HepG2 (cell line): Measurements from ENCODE around the gene CDK17. TPM values are rescaled to one million over a fixed set of nuclear protein-coding genes. Genes with fewer than 3 reads are reported as not detected.
A peak's percentile ranks its signal among the peaks of the same experiment; 100 is the strongest.

Experiments used
- ATAC-seq: fragments of 200-7000 bp; cut with Tn5 transposase; 3 replicates; pipeline ENCODE4 v1.9.1; 2020; ENCODE audit warnings: mild to moderate bottlenecking, moderate library complexity
- BruUV-seq: library from RNA; stranded (reverse); fragments of 400-500 nt; replicated peaks from 2 replicates; lab custom pipeline; 2021; lab: Mats Ljungman, UMichigan
- CTCF ChIA-PET: fragments of 300-600 bp; formaldehyde crosslinking; extraction: SDS; loops from one replicate; lab custom pipeline; 2021; ENCODE audit warnings: low total read pairs, inconsistent platforms, low intra/inter-chr PET ratio; lab: Yijun Ruan, JAX
- POLR2A ChIA-PET: fragments of 350-600 bp; sonication (Branson Sonifier 250); formaldehyde crosslinking; loops from one replicate; lab custom pipeline; 2020; ENCODE audit warnings: antibody characterized with exemption, inconsistent platforms; lab: Yijun Ruan, JAX
- DNase-seq: peaks from one replicate; pipeline ENCODE4 v3.0.0-alpha.2; 2015; ENCODE audit warnings: low spot score
- FAIRE-seq: peaks from 3 replicates; lab custom pipeline; 2011; peaks lifted over from hg19 to GRCh38; lab: Jason Lieb, UNC
- H2AFZ ChIP-seq: one replicate; pipeline ENCODE4 v1.6.1; 2011; ENCODE audit warnings: low read length, inconsistent platforms
- H3K27ac ChIP-seq: fragments of 300-600 bp; 3 replicates; pipeline ENCODE4 v1.8.0; 2011; ENCODE audit warnings: mixed run types, mild to moderate bottlenecking, mixed read lengths, low read length, inconsistent platforms; ENCODE audit not compliant: insufficient read depth; ENCODE audit errors: extremely low read length
- H3K27me3 ChIP-seq, 2 experiments: fragments of 200-600 bp in 1 of 2; 2 replicates in 1 of 2; 3 replicates in 1 of 2; pipeline versions ENCODE4 v1.6.0 to v1.8.0; 2011; ENCODE audit warnings: low read length in 2 of 2, mild to moderate bottlenecking in 2 of 2, moderate library complexity in 2 of 2, inconsistent platforms in 1 of 2; ENCODE audit not compliant: insufficient read depth in 2 of 2, control insufficient read depth in 1 of 2
- H3K36me3 ChIP-seq, 2 experiments: fragments of 200-600 bp in 1 of 2; replicated peaks in 1 of 2; 2 replicates in 1 of 2; 3 replicates in 1 of 2; pipeline versions ENCODE4 v1.5.1 to v1.8.0; 2011; ENCODE audit warnings: low read length in 2 of 2, inconsistent platforms in 1 of 2; ENCODE audit not compliant: insufficient read depth in 2 of 2, control insufficient read depth in 1 of 2
- H3K4me1 ChIP-seq: 2 replicates; pipeline ENCODE4 v1.5.1; 2012; ENCODE audit warnings: low read length, inconsistent platforms; ENCODE audit not compliant: insufficient read depth
- H3K4me2 ChIP-seq: 2 replicates; pipeline ENCODE4 v1.6.0; 2011; ENCODE audit warnings: low read depth, low read length, inconsistent platforms
- H3K4me3 ChIP-seq, 3 experiments: fragments of 200-600 bp in 1 of 3; sonication (generic), shearing (Covaris generic) in 1 of 3; replicated peaks in 1 of 3; 2 replicates each; pipeline ENCODE4 v1.5.1; 2011 to 2016; ENCODE audit warnings: low read length in 3 of 3, inconsistent platforms in 2 of 3, low read depth in 2 of 3, mild to moderate bottlenecking in 2 of 3, control low read depth in 1 of 3, mixed read lengths in 1 of 3; ENCODE audit not compliant: insufficient read depth in 1 of 3
- H3K79me2 ChIP-seq: one replicate; pipeline ENCODE4 v1.6.1; 2011; ENCODE audit warnings: low read length, inconsistent platforms; ENCODE audit not compliant: insufficient read depth
- H3K9ac ChIP-seq: 2 replicates; pipeline ENCODE4 v1.6.0; 2011; ENCODE audit warnings: mild to moderate bottlenecking, low read depth, low read length, inconsistent platforms; ENCODE audit not compliant: insufficient read depth
- H3K9me3 ChIP-seq: 2 replicates; pipeline ENCODE4 v1.5.1; 2012; ENCODE audit warnings: mild to moderate bottlenecking, low read length
- H4K20me1 ChIP-seq: 2 replicates; pipeline ENCODE4 v1.6.0; 2011; ENCODE audit warnings: inconsistent platforms, mild to moderate bottlenecking, low read length, moderate library complexity; ENCODE audit not compliant: insufficient read depth
- CBX2 ChIP-seq, 2 experiments: fragments of 200-600 bp in 1 of 2; sonication (generic); formaldehyde crosslinking in 1 of 2; IDR thresholded peaks; 2 replicates each; pipeline versions ENCODE4 v1.7.0 to v1.8.1; 2018 to 2022; ENCODE audit warnings: low read depth in 2 of 2, low read length in 1 of 2, mild to moderate bottlenecking in 1 of 2, missing genetic modification reagents in 1 of 2
- GATA4 ChIP-seq: sonication (generic); IDR thresholded peaks from 2 replicates; pipeline ENCODE4 v1.6.1; 2016; ENCODE audit warnings: antibody characterized with exemption, low read depth, borderline replicate concordance
- GTF3A ChIP-seq: sonication (generic); formaldehyde crosslinking; conservative IDR thresholded peaks from 2 replicates; pipeline ENCODE4 v1.4.0; 2020; ENCODE audit warnings: mild to moderate bottlenecking, missing genetic modification reagents
- ZBTB40 ChIP-seq, 2 experiments: fragments of 450-650 bp in 1 of 2; sonication (generic) in 1 of 2; formaldehyde crosslinking in 1 of 2; IDR thresholded peaks; 2 replicates each; pipeline versions ENCODE4 v1.6.1 to v1.8.0; 2016 to 2022; ENCODE audit warnings: antibody characterized with exemption in 1 of 2, mild to moderate bottlenecking in 1 of 2, missing genetic modification reagents in 1 of 2
- ZNF180 ChIP-seq: sonication (generic); formaldehyde crosslinking; IDR thresholded peaks from 2 replicates; pipeline ENCODE4 v1.4.0; 2020; ENCODE audit warnings: low read depth, missing genetic modification reagents, borderline replicate concordance
- ZNF260 ChIP-seq: sonication (generic); formaldehyde crosslinking; IDR thresholded peaks from 2 replicates; pipeline ENCODE4 v1.4.0; 2020; ENCODE audit warnings: missing genetic modification reagents, low read depth, mild to moderate bottlenecking, borderline replicate concordance
- ZNF749 ChIP-seq: sonication (generic); formaldehyde crosslinking; IDR thresholded peaks from 2 replicates; pipeline ENCODE4 v1.8.0; 2022; ENCODE audit warnings: mild to moderate bottlenecking, missing genetic modification reagents, moderate library complexity, borderline replicate concordance
- ZSCAN21 ChIP-seq: sonication (generic); formaldehyde crosslinking; IDR thresholded peaks from 2 replicates; pipeline ENCODE4 v1.8.0; 2022; ENCODE audit warnings: mild to moderate bottlenecking, missing genetic modification reagents, moderate library complexity, borderline replicate concordance
- WGBS: methylation state at CpG from one replicate; pipeline ENCODE4 v1.1.6; 2017; ENCODE audit warnings: low lambda C conversion rate; 5-methylcytosine and 5-hydroxymethylcytosine counted together
- in situ Hi-C: cut with HindIII; loops from 2 replicates; pipeline ENCODE4 v1.10.0; 2017; ENCODE audit warnings: low pct_unique_long_range_greater_than_20kb; ENCODE audit not compliant: extremely low pct_ligation_motif_present
- intact Hi-C: fragments of 100-400 bp; cut with micrococcal nuclease; formaldehyde crosslinking; loops from one replicate; pipeline ENCODE4 v1.10.0; 2022; ENCODE audit not compliant: unreplicated experiment
- polyA plus RNA-seq, 8 experiments: library from polyadenylated mRNA; depleted of rRNA in 3 of 8; stranded (reverse) in 7 of 8; unstranded in 1 of 8; fragments of >200 nt; fragmentation: Illumina TruSeq in 4 of 8; extraction: Trizol in 4 of 8; gene quantifications; 2 replicates each; pipeline versions ENCODE4 v1.2.1 to v1.2.3, GENCODE V29; 2011 to 2016; ENCODE audit warnings: low read depth in 4 of 8, missing spikeins in 1 of 8, mixed read lengths in 1 of 8; ENCODE audit not compliant: insufficient read depth in 1 of 8
- total RNA-seq, 5 experiments: library from RNA; depleted of rRNA; stranded (reverse); fragments of >200 nt; fragmentation: Illumina TruSeq; extraction: Trizol; gene quantifications; 2 replicates each; pipeline ENCODE4 v1.2.3, GENCODE V29; 2016; ENCODE audit warnings: low read depth in 1 of 5

Gene CDK17
- total and polyA plus RNA-seq, 2 of the 13 experiments (the other 11 are each of a cell fraction or from before 2014, with no cell fraction given) = 9.9 to 22.3 TPM

- H3K9me3 ChIP-seq = no peaks in the 10 kb centered on the region
- no peaks in the 10 kb centered on the region for H4K20me1 ChIP-seq
- FAIRE-seq (no peak), DNase-seq (no peak), ATAC-seq (no peak; the same call in 2 of the 3 replicates)
- ChIA-PET CTCF (no interaction called here), POLR2A (interaction anchor here (1.3 kb wide), 1 partner anchor 11 kb away, joined by 3 read pairs; no protein-coding TSS in a partner anchor)
- no peaks in the 10 kb centered on the region for H3K27me3 ChIP-seq
- in situ Hi-C loops (no loop called here), intact Hi-C loops (no loop called here)
- H3K4me2 ChIP-seq = no peak overlapping the region
- H2AFZ ChIP-seq = no peak overlapping the region
- 0 out of 5 replicates have a peak, but pooled peaks cover 0 to 2% of the 10 kb centered on the region in 2 experiments for H3K36me3 ChIP-seq
- no peak overlapping the region for H3K4me3 ChIP-seq
- H3K9ac ChIP-seq = no peak overlapping the region
- peaks cover 56% of the 10 kb centered on the region for H3K4me1 ChIP-seq
- BruUV-seq = no TSS peak
- H3K79me2 ChIP-seq = no peaks in the 10 kb centered on the region
- peak overlapping the region; percentile 32 for H3K27ac ChIP-seq
- 87% methylated on average over 7 of the region's 7 CpGs for WGBS
- TF ChIP-seq ZBTB40 (IDR thresholded peaks at IDR 0.05) (no peak), ZBTB40 (CRISPR knock-in tag; IDR thresholded peaks at IDR 0.05) (no peak), GTF3A (CRISPR knock-in tag) (no peak), ZNF749 (CRISPR knock-in tag) (no peak), ZSCAN21 (CRISPR knock-in tag) (no peak), ZNF260 (CRISPR knock-in tag) (no peak), ZNF180 (CRISPR knock-in tag) (no peak), CBX2 (IDR thresholded peaks at IDR 0.05; ENCODE audit: low read depth, low read length) (no peak), CBX2 (CRISPR knock-in tag; IDR thresholded peaks at IDR 0.05; ENCODE audit: low read depth) (no peak), GATA4 (no peak)
Observed at GRCh38 chr12:96256672-96257361, 143.4 kb downstream of the CDK17 start.
